Inflammatory macrophage treated with lipopolysaccharide for 1 hour (primary cell): ENCODE data around the gene OTUD1.

ENCODE experiments used
- DNase-seq, 2 donors: peaks; one replicate each; pipeline ENCODE4 v3.0.0-alpha.2; 2020 to 2022

OTUD1 gene

DNA sequence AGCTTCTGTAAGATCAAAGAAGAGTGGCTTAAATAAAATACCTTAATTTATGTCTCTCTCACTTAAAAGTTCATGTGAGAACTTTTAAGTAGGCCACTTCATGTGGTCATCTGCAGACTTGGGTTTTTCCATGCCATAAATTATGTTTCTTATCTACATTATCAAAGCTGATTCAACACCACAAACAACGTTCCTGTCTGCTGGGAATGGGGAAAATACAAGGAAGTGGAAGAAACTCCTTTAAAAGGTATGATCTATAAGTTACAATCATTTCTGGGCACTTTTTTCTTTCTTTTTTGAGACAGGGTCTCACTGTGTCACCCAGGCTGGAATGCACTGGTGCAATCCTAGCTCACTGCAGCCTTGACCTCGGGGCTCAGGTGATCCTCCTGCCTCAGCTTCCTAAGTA, 16.9 kb upstream of the OTUD1 start:
- DNase-seq = no peak

DNA sequence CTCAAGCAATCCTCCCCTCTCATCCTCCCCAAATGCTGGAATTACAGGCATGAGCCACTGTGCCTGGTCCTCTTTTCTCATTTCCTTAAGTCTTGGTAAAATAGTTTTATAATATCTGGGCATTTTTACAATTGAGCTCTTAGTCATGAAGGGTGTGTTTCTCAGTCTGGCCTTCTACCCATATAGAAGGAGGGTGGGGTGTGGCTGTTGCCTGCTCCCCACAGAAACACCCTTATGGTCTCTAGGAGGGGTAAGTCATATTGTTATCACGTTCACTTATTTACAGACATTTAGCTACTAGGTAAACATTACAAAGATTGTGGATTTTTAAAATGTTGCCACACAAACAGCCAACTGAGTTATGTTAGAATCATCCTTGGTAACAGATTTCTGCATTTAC, 6.7 kb upstream of the OTUD1 start:
- peak; percentile 71 to 73 for DNase-seq

DNA sequence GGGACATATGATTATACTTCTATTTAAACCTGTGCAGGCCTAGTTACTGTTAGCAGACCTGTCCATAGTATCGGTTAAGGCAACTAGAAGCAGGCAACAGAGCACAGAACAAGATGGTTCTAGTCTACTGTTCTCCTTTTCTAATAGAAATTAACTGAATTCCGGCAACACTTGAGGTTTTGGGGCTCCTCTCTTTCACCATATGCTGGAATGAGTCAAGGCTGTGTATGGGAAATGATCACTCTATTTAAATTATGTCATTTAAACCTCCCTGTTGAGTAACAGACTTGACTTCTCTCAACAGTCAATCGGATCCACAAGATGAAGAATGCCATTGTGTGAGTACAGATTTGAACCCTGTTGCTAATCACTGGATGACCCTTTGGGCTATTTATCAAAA, 6.2 kb upstream of the OTUD1 start:
- DNase-seq = peak; percentile 90 to 93

DNA sequence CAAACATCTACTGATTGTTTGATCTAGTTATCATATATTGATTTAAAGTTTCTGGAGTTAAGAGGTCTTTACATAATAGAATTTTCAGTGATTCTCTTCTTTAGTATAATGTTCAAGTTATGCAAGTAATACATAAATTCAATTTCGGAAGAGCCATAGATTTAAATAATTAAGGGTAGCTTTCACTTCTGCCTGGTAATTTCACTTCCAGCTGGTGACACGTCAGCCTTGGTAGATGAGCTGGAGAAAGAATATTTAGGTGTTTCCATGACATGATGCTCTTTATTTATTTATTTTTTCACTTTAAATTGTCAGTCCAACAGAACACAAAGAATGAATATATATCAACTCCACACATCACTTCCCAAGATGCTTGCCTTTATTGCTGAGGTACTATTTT, 5.2 kb upstream of the OTUD1 start:
- peak; percentile 53 to 63 for DNase-seq

DNA sequence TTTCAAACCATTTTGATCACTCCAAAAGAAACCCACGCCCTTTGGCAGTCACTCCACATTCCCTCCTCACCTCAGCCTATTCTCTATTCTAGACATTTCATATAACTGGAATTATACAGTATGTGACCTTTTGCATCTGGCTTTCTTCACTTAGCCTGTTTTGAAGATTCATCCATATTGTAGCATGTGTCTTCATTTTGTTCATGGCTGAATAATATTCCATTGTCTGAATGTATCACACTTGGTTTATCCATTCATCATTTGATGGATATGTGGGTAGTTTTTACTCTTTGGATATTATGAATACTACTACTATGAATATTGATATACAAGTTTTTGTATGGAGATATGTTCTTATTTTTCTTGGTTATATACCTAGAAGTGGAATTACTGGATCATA, 3.5 kb upstream of the OTUD1 start:
- DNase-seq = no peak

DNA sequence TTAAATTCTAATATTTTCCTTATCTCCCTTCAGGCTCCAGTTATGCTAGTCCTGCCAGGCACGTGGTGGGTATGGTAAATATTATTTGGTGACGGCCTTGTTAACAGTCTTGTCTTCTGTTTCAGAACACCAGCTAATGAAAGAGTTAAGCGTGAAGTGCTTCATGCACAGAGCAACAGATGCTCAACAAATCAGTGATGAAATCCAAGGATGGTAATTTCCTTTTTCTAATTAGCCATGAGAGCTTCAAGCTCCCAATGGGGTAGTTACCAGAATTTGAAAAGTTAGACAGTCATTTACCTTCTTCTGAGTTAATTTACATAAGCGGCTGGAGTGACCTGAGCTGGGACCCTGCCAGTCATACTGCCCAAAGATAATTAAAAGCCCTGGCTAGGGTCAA, 1.9 kb upstream of the OTUD1 start:
- DNase-seq = no peak

DNA sequence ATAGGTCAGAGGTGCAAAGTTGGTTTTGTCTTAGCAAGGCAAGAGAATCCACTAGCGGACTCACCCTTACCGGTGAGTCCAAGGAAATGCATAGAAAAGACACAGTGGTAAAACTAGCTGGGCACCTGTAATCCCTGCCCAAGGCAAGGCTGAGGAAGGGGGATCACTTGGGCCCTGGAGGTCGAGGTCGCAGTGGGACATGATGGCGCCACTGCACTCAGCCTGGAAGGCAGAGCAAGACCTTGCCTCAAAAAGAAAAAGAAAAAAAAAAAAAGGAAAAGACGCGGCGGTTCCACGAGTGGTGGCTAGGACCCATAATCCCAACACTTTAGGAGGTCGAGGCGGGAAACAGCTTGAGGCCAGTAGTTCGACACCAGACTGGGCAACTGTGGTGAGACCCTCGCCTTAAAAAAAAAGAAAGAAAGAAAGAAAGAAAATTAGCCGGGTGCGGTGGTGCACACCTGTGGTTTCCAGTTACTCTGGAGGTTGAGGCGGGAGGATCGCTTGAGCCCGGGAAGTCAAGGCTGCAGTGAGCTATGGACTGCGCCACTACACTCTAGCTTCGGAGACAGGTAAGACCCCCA, 820 bp upstream of the OTUD1 start:
- DNase-seq = no peak

DNA sequence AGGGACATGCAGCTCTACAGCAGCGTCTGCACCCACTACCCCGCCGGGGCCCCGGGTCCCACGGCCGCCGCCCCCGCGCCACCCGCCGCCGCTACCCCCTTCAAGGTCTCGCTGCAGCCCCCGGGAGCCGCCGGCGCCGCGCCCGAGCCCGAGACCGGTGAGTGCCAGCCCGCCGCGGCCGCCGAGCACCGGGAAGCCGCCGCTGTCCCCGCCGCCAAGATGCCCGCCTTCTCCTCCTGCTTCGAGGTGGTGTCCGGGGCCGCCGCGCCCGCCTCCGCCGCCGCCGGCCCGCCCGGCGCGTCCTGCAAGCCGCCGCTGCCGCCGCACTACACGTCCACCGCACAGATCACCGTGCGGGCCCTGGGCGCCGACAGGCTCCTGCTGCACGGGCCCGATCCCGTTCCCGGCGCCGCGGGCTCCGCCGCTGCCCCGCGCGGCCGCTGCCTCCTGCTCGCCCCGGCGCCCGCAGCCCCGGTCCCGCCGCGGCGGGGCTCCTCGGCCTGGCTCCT, 631 bp downstream of the OTUD1 start:
- DNase-seq = no peak

DNA sequence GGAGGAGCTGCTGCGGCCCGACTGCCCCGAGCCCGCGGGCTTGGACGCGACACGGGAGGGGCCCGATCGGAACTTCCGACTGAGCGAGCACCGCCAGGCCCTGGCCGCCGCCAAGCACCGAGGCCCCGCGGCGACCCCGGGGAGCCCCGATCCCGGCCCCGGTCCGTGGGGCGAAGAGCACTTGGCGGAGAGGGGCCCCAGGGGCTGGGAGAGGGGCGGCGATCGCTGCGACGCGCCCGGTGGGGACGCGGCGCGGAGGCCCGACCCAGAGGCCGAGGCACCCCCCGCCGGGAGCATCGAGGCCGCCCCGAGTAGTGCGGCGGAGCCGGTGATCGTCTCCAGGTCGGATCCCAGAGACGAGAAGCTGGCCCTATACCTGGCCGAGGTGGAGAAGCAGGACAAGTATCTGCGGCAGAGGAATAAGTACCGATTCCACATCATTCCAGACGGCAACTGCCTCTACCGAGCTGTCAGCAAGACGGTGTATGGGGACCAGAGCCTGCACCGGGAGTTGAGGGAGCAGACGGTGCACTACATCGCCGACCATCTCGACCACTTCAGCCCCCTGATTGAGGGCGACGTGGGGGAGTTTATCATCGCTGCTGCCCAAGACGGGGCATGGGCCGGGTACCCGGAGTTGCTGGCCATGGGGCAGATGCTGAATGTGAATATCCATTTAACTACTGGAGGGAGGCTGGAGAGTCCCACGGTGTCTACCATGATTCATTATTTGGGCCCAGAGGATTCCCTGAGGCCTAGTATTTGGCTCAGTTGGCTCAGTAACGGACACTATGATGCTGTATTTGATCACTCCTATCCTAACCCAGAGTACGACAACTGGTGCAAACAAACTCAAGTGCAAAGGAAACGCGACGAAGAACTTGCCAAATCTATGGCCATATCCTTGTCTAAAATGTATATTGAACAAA, 1.4 kb downstream of the OTUD1 start:
- peak in 1 of 2 donors; percentile 42 for DNase-seq

DNA sequence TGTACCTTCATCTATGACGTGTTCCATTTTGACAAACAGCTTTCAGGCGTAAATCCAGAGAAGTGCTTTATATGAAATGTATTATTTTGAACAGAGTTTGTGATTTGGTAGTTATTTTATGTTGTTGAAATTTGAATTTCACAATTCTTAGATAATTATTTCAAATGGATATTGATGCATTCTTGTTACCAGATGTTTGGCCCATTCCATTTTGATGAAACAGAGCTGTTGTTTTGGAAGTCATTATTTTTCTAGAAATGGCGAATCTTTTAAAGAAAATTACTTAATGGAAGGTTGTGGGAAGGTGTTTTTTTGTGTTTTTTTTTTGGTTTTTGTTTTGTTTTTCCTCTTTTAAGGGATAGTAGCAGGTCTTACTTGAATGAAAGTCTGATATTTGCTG, 2.4 kb downstream of the OTUD1 start:
- DNase-seq = no peak

DNA sequence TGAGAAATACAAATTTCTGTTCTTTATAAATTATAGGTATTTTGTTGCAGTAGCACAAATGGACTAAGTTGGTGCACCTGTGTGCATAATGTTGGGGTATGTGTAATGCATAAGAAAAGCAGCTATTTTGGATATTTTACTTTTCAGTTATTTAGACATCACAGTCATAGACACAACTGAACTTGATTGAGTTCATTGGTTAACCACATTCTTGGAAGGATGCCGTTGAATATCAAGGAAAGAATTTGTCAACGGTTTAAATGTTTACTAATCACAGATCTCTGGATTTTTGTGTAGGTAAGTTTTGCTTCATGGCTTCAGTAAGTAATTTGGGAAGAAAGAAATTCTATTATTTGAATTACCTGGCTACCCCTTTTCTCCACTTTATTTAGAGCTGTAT, 4.1 kb downstream of the OTUD1 start:
- DNase-seq = no peak

DNA sequence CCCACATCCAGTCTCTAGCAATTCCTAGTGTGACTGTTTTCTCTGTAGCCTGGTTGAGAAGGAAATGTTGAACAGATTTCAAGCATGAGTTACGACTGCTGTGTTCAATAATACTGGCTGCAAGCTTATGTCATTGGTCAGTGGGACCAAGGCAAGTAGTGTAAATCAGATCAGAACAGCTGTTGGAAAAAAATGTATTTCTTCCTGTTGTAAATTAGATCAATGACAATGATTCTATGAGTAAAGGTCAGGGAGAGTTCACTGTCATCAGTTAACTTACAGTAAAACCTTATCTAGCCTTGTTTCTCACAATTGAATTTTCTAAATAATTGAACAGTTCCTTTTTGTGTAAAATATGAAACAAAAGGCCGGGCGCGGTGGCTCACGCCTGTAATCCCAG, 6.7 kb downstream of the OTUD1 start:
- no peak for DNase-seq

DNA sequence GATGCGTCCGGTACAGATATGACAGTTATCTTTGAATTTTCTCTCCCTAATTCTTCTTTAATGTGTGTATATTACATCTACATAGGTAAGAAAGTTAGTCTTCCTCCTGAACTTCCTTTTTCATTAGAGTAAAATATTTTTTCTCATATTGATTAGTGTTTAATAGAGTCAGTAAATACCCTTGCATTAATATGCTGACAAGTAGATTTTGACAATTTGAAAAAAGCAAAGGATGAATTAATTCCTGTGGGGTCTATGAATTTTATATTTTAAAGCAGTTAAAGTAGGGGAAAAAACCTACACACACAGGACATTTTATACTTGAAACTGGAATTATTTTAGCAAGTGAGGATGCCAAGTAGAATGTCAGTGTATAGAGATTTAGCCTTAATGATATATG, 9.4 kb downstream of the OTUD1 start:
- no peak for DNase-seq

DNA sequence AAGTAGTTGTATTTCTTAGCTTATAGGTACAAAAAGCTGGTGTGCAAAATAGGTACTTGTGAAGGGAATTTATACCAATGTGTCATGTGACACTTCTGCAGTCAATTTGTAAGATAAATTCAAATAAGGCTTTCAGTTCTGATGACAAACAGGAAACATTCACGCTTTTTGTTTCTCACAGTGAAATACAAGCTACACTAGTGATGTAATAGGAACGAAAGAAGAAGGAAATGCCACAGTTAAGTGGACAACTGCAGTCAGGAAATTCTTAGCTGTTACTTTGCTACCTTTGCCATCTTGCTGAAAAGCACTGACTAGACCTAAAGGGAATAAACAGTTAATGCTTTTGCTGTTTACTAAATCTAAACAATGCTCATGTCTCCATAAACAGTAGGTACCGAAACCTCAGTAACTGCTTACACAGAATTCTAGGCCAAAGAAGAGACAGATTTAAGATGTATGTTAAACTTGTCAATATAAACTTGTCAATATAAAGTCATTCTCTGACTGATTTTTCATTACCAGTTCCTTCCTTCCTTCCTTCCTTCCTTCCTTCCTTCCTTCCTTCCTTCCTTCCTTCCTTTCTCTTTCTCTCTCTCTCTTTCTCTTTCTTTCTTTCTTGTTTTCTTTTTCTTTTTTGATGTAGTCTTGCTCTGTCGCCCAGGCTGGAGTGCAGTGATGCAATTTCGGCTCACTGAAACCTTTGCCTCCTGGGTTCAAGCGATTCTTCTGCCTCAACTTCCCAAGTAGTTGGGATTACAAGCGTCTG, 10.1 kb downstream of the OTUD1 start:
- DNase-seq = peak; percentile 72 to 76

DNA sequence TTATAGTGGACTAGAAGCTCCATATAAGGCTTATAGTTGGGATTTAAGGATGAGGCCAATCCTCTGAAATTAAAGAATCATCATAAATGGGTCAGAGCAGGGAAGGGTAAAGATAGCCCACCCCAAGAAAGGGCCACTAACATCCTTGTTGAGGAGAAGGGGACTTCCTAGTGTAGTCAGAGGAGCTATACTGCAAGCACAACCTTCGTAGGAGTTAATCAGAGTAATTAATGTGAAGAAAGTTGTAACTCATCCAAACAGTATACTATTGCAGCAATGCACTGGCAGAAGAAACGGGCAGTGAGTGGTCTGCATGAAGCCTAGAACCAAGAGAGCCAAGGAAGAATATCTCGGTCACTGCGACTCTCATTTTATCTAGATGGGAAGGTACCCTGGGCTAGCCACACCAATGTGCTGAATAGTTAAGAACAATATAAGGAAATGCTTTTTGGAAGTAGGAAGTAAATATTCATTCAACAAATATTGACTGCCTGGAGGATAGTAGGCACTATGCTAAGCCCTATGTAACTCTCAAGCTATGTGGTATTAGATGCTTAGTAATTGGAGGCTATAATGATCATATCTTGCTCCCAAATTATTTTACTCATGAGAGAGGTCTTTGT, 13.3 kb downstream of the OTUD1 start:
- DNase-seq = no peak

DNA sequence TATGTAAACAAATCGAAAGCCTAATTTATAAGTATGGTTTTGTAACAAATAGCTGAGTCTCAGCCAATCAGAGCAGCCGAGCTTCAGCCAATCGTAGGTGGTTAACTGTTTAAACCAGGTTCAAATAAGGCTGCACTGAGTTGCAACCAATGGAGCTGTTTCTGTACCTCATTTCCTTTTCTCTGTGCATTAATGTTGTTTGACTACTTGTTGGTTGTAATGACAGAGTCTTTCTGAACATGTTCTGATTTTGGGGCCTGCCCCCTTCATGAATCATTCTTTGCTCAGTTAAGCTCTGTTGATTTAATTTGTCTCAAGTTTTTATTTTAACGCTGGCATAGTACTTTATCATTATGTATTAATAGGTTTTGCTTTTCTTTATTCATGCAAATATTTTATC, 14.6 kb downstream of the OTUD1 start:
- DNase-seq = no peak

DNA sequence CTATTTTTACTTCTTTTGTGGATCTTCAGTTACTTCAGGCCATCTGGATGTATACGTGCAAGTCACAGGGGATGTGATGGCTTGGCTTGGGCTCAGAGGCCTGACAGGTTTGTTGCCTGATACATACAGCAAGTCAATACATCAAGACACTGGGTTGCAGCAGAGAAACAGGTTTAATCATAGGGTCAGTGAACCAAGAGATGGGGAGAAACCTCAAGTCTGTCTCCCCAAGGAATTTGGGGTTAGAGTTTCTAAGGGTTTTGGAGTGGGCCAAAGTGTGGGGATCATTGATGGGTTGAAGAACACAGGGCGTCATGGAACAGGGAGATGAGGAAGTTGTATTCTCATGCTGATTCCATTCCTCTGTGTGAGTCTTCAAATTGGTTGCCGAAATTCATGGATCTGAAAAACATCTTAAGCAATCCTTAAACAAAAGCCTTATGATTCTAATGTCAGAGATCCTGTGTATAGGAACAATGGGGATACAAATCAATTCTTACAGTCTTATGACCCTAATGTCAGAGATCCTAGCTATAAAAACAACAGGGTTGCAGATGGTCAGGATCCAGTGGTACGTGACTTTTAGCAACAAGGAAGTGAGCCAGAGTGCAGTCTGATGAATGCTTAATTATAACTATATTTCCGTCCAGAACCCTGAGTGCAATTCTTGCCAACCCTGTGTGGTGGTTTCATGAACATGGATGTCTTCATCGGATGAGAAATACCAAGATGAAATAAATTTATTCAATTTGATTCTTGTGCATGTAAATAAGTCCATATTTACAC, 18.9 kb downstream of the OTUD1 start:
- DNase-seq = no peak

DNA sequence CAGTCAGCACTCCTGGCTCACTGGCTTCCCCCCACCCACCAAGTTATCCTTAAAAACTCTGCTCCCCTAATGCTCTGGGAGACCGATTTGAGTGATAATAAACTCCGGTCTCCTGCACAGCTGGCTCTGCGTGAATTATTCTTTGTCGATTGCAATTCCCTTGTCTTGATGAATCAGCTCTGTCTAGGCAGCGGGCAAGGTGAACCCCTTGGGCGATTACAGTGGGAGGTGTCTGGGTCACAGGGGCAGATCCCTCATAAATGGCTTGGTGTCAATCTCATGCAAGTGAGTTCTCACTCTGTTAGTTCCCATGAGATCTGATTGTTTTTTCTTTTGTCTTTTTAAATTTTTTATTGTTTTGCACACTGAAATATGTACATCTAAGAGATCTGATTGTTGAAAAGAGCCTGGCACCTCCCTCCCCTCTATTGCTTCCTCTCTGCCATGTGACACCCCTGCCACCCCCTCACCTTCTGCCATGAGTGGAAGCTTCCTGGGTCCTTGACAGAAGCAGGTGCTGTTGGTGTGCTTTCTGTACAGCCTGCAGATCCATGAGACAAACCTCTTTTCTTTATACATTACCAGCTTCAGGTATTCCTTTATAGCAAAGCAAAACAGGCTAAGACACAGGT, 20.5 kb downstream of the OTUD1 start:
- DNase-seq = no peak

DNA sequence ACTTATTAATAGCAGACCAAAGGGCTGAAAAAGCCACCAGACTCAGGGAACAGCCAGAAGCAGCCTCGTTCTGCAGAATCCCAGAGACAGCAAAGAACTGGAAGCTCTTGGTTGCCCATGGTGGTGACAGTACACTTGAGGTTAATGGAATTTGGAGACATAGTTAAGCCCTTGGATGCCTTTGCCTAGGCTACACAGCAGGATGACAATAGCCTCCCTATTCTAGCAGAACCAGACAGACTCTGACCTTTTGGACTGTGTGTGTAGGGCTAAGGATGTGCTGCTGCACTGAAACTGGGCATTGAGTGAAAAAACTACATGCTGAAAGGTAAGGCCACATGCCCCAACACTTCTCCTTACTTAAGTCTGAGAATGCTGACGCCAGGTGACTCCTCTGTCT, 22.7 kb downstream of the OTUD1 start:
- DNase-seq = no peak

DNA sequence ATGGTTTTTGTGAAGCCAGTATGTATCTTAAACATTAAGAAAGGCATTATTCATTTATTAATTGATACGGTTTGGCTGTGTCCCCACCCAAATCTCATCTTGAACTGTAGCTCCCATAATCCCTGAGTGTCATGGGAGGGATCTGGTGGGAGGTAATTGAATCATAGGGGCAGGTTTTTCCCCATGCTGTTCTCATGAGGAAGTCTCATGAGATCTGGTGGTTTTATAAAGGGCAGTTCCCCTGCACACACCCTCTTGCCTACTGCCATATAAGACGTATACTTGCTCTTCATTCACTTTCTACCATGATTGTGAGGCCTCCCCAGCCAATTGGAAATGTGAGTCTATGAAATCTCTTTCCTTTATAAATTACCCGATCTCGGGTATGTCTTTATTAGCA, 28.1 kb downstream of the OTUD1 start:
- DNase-seq = peak in 1 of 2 donors; percentile 57

DNA sequence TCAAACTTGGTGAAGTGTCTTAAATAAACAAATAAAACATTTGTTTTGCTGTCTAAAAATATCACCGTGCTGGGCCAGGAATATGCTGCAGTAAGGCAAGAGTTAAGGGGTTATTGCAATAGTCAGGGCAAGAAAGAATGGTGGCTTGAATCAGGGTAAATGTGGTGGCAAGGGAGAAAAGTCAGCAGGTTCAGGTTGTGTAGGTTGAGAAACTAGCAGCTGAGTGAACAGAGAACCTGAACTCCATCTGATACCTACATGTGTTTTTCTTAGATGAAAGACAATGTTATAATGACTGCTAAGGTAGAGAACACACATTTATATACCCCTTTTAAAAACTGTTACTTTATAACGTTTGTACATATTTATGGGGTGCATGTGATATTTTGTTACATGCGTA, 28.7 kb downstream of the OTUD1 start:
- DNase-seq = no peak
